Panc1 (cell line): ENCODE results near the gene SQOR. TPM values are rescaled to one million over a fixed set of nuclear protein-coding genes. Genes with fewer than 3 reads are reported as not detected.

Source experiments
- ATAC-seq: fragments of 200-7000 bp; cut with Tn5 transposase; 2 replicates; pipeline ENCODE4 v1.9.1; 2020; ENCODE audit warnings: mild to moderate bottlenecking, moderate library complexity
- BruUV-seq: library from RNA; stranded (reverse); fragments of 400-500 nt; replicated peaks from 2 replicates; lab custom pipeline; 2021; lab: Mats Ljungman, UMichigan
- CTCF ChIA-PET: fragments of 300-600 bp; sonication (Branson Sonifier 250); formaldehyde crosslinking; loops from one replicate; lab custom pipeline; 2022; ENCODE audit warnings: antibody characterized with exemption; lab: Charles Lee
- POLR2A ChIA-PET: fragments of 300-600 bp; sonication (Branson Sonifier 250); formaldehyde crosslinking; loops from one replicate; lab custom pipeline; 2022; ENCODE audit warnings: antibody characterized with exemption; lab: Charles Lee
- DNase-seq: peaks from one replicate; pipeline ENCODE4 v3.0.0-alpha.2; 2010; ENCODE audit warnings: low read depth, low spot score
- H3K27ac ChIP-seq: 2 replicates; pipeline ENCODE4 v1.5.1; 2011; ENCODE audit warnings: mild to moderate bottlenecking, low read length, inconsistent platforms
- H3K27me3 ChIP-seq: fragments of 200-500 bp; sonication (Bioruptor generic); 2 replicates; pipeline ENCODE4 v1.6.0; 2014; ENCODE audit warnings: low read length, inconsistent platforms; ENCODE audit not compliant: control insufficient read depth, insufficient read depth
- H3K36me3 ChIP-seq: fragments of 200-500 bp; sonication (Bioruptor generic); 2 replicates; pipeline ENCODE4 v1.5.1; 2014; ENCODE audit warnings: inconsistent platforms, mild to moderate bottlenecking, low read length, moderate library complexity; ENCODE audit not compliant: control insufficient read depth, insufficient read depth
- H3K4me1 ChIP-seq: 2 replicates; pipeline ENCODE4 v1.5.1; 2011; ENCODE audit warnings: inconsistent platforms, mild to moderate bottlenecking, low read length, moderate library complexity; ENCODE audit not compliant: control insufficient read depth, insufficient read depth
- H3K4me3 ChIP-seq, 2 experiments: 2 replicates each; pipeline ENCODE4 v1.5.1; 2011 to 2012; ENCODE audit warnings: low read depth in 2 of 2, low read length in 2 of 2, mild to moderate bottlenecking in 2 of 2, inconsistent platforms in 1 of 2, moderate library complexity in 1 of 2
- H3K9me3 ChIP-seq: fragments of 200-500 bp; sonication (Bioruptor generic); 2 replicates; pipeline ENCODE4 v1.5.1; 2014; ENCODE audit warnings: low read depth, mild to moderate bottlenecking, inconsistent platforms, low read length, moderate library complexity; ENCODE audit not compliant: control insufficient read depth, insufficient read depth
- CTCF ChIP-seq: fragments of 450-650 bp; IDR thresholded peaks from 2 replicates; pipeline ENCODE4 v1.5.1; 2017; ENCODE audit warnings: mild to moderate bottlenecking
- POLR2AphosphoS5 ChIP-seq: IDR thresholded peaks from 2 replicates; pipeline ENCODE4 v1.6.1; 2012; ENCODE audit warnings: mild to moderate bottlenecking, low read depth, low read length, moderate library complexity
- SIN3A ChIP-seq: IDR thresholded peaks from 2 replicates; pipeline ENCODE4 v1.6.1; 2012; ENCODE audit warnings: low read depth, mild to moderate bottlenecking, low read length, moderate library complexity, borderline replicate concordance; ENCODE audit not compliant: insufficient read depth
- TCF7L2 ChIP-seq: IDR thresholded peaks from 2 replicates; pipeline ENCODE4 v1.6.1; 2011; ENCODE audit warnings: mild to moderate bottlenecking, low read depth, low read length, inconsistent platforms
- in situ Hi-C: cut with HindIII; loops from 2 replicates; pipeline ENCODE4 v1.10.0; 2016; ENCODE audit warnings: low sequenced_read_pairs, low pct_unique_long_range_greater_than_20kb
- intact Hi-C: fragments of 100-400 bp; cut with micrococcal nuclease; formaldehyde crosslinking; loops from one replicate; pipeline ENCODE4 v1.10.0; 2022; ENCODE audit not compliant: unreplicated experiment
- total RNA-seq: library from RNA; stranded (reverse); gene quantifications from one replicate; pipeline ENCODE4 v1.2.1, GENCODE V29; 2021; ENCODE audit not compliant: unreplicated experiment
- TF ChIP-seq, protein P1 (sequence below), 2 experiments: IDR thresholded peaks; 2 replicates each; pipeline ENCODE4 v1.6.1; 2011 to 2012; ENCODE audit warnings: low read depth in 2 of 2, control low read depth in 1 of 2, low read length in 1 of 2, mild to moderate bottlenecking in 1 of 2, moderate library complexity in 1 of 2; ENCODE audit not compliant: insufficient read depth in 1 of 2

The SQOR gene
- total RNA-seq, 1 experiment from 2014 or later, result 62.2 TPM

DNA sequence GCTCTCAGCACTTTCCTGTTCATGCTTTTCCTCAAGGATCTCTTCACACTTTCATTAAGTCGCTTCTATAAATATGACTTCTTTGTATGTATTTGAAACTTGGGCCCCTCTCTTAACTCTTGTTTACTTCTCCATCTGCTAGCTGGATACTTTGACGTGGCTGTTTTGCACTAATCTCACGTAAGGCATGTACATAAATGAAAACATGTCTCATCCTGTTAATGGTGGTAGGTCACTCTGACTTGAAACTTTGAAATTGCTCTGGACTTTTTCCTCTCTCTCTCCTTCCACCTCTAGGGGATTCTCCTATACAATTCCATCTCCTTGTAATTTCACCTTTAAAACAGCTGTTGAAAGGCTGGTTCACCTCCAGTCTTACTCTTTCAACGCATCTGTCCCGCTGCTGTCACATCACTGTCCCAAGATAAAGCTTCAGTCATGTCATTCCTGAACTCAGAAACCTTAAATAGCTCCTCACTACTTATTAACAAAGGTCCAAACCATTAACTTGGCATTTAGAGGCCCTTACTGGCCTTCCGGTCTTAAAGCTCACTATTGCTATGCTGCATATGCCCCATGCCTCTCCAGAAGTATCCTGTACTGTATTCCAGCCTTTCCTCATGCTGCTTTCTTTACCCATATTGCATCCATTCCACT, 46.5 kb upstream of the SQOR start:
- TF ChIP-seq, protein P1, sequence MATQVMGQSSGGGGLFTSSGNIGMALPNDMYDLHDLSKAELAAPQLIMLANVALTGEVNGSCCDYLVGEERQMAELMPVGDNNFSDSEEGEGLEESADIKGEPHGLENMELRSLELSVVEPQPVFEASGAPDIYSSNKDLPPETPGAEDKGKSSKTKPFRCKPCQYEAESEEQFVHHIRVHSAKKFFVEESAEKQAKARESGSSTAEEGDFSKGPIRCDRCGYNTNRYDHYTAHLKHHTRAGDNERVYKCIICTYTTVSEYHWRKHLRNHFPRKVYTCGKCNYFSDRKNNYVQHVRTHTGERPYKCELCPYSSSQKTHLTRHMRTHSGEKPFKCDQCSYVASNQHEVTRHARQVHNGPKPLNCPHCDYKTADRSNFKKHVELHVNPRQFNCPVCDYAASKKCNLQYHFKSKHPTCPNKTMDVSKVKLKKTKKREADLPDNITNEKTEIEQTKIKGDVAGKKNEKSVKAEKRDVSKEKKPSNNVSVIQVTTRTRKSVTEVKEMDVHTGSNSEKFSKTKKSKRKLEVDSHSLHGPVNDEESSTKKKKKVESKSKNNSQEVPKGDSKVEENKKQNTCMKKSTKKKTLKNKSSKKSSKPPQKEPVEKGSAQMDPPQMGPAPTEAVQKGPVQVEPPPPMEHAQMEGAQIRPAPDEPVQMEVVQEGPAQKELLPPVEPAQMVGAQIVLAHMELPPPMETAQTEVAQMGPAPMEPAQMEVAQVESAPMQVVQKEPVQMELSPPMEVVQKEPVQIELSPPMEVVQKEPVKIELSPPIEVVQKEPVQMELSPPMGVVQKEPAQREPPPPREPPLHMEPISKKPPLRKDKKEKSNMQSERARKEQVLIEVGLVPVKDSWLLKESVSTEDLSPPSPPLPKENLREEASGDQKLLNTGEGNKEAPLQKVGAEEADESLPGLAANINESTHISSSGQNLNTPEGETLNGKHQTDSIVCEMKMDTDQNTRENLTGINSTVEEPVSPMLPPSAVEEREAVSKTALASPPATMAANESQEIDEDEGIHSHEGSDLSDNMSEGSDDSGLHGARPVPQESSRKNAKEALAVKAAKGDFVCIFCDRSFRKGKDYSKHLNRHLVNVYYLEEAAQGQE (IDR thresholded peaks at IDR 0.05; ENCODE audit: insufficient read depth in 1 of 2, low read depth in 2 of 2, low read length in 1 of 2), result no peak
- no peak for TF ChIP-seq CTCF
- TF ChIP-seq SIN3A, result no peak
- no peak for TF ChIP-seq POLR2AphosphoS5
- TF ChIP-seq TCF7L2, result no peak
- peaks cover 3% of the 10 kb centered on the region; the same call in 1 of the 2 replicates for H3K36me3 ChIP-seq
- DNase-seq (no peak), ATAC-seq (no peak)
- intact Hi-C loops (no loop called here), in situ Hi-C loops (no loop called here)
- H3K9me3 ChIP-seq, result no peaks in the 10 kb centered on the region
- peaks cover 26% of the 10 kb centered on the region for H3K4me1 ChIP-seq
- ChIA-PET CTCF (no interaction called here), POLR2A (interaction anchor here (0.6 kb wide), 1 partner anchor 23 kb away, joined by 3 read pairs; no protein-coding TSS in a partner anchor)
- no TSS peak for BruUV-seq
- peak overlapping the region; percentile 98 for H3K27ac ChIP-seq
- no peaks in the 10 kb centered on the region for H3K27me3 ChIP-seq
- H3K4me3 ChIP-seq, result peak overlapping the region; percentile 92 to 100

DNA sequence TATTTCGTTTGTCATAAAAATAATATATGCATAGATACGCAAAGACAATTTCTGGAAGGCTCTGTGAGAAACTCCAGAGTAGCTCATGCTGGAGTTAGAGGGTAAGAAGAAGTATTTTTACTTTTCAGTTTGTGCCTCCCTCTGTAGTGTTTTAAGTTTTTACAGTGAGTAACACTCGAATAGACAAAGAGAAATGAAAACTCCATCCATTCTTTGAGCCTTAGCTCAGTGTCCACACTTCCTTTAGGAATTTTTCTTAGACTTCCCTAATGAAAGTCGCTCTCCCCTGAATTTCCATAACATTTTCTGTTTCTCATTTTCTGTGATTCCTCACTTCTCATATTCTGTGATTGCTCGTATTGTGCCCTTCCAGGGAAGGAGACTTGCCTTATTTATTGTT, 45.6 kb upstream of the SQOR start:
- Histone ChIP-seq H3K9me3 (no peaks in the 10 kb centered on the region), H3K36me3 (peaks cover 3% of the 10 kb centered on the region; the same call in 1 of the 2 replicates), H3K4me3 (peak overlapping the region; percentile 92 to 100; a peak in 3 of 4 replicates), H3K27ac (peak overlapping the region; percentile 62), H3K4me1 (peaks cover 26% of the 10 kb centered on the region), H3K27me3 (no peaks in the 10 kb centered on the region)
- in situ Hi-C loops (no loop called here), intact Hi-C loops (no loop called here)
- DNase-seq (no peak), ATAC-seq (no peak)
- no TSS peak for BruUV-seq
- TF ChIP-seq CTCF (no peak), TCF7L2 (no peak), POLR2AphosphoS5 (no peak), SIN3A (no peak)
- TF ChIP-seq, protein P1 (IDR thresholded peaks at IDR 0.05; ENCODE audit: insufficient read depth in 1 of 2, low read depth in 2 of 2, low read length in 1 of 2), result no peak
- ChIA-PET CTCF (no interaction called here), POLR2A (no interaction called here)
